Activated CD4-positive, alpha-beta T cell treated with anti-CD3 and anti-CD28 coated beads, Interleukin-2, amount 10 ng/mL, durations not matched to agents 7 days and 5 days (primary cell): Measurements from ENCODE around the gene OR13C5. TPM values are rescaled to one million over a fixed set of nuclear protein-coding genes. Genes with fewer than 3 reads are reported as not detected.
"Not testable (repeated sequence)": the region's sequence is repeated elsewhere in the genome, so short reads cannot be mapped to it uniquely, and the experiment has no call there.

Source experiments
- CTCF ChIA-PET: fragments of 350-600 bp; sonication (Branson Sonifier 250); formaldehyde crosslinking; loops from one replicate; lab custom pipeline; 2021; ENCODE audit warnings: antibody characterized with exemption; lab: Charles Lee
- POLR2A ChIA-PET: fragments of 350-600 bp; sonication (Branson Sonifier 250); formaldehyde crosslinking; loops from one replicate; lab custom pipeline; 2021; ENCODE audit warnings: antibody characterized with exemption; lab: Charles Lee
- DNase-seq: peaks from one replicate; pipeline ENCODE4 v3.0.0-alpha.2; 2020
- H3K27ac Mint-ChIP-seq: one replicate; pipeline ENCODE4 v1.8.0; 2021; ENCODE audit warnings: mild to moderate bottlenecking, moderate library complexity, mixed read lengths
- H3K27me3 Mint-ChIP-seq: one replicate; pipeline ENCODE4 v1.8.0; 2021; ENCODE audit warnings: mixed read lengths
- H3K36me3 Mint-ChIP-seq: one replicate; pipeline ENCODE4 v1.8.0; 2021; ENCODE audit warnings: low read depth, mixed read lengths
- H3K4me1 Mint-ChIP-seq: one replicate; pipeline ENCODE4 v1.8.0; 2021; ENCODE audit warnings: mixed read lengths
- H3K4me3 Mint-ChIP-seq: one replicate; pipeline ENCODE4 v1.8.0; 2021; ENCODE audit warnings: mild to moderate bottlenecking, moderate library complexity, mixed read lengths
- H3K9me3 Mint-ChIP-seq: one replicate; pipeline ENCODE4 v1.8.0; 2021; ENCODE audit warnings: mixed read lengths
- total RNA-seq, 2 experiments: library from RNA; stranded (reverse); gene quantifications; one replicate each; pipeline ENCODE4 v1.2.3, GENCODE V29; 2021

Gene OR13C5, protein sequence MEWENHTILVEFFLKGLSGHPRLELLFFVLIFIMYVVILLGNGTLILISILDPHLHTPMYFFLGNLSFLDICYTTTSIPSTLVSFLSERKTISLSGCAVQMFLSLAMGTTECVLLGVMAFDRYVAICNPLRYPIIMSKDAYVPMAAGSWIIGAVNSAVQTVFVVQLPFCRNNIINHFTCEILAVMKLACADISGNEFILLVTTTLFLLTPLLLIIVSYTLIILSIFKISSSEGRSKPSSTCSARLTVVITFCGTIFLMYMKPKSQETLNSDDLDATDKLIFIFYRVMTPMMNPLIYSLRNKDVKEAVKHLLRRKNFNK
- not detected for total RNA-seq

DNA sequence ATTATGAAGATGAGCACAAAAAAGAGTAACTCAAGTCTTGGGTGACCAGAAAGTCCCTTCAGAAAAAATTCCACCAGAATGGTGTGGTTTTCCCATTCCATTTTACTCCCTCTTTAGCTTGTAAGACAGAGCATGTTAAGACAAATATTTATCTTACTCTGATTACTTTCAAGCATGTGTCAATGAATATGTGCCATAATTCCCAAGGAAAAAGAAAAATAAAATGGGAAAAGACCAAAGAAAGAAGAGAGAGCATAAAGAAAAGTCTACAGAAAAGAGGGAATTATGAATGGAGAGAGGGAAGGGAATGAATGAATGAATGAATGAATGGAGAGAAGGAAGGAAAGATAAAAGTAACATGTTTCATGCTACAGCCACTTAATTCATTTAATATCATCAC lies at the start of gene OR13C5:
OR13C5 (minus strand) TSS at position 101 of the 400 bp plus-strand sequence; CDS start at position 101, 0 bp downstream.
- H3K27me3 Mint-ChIP-seq, H3K4me1 Mint-ChIP-seq, H3K36me3 Mint-ChIP-seq, CTCF ChIA-PET, H3K9me3 Mint-ChIP-seq, H3K27ac Mint-ChIP-seq, DNase-seq, H3K4me3 Mint-ChIP-seq, POLR2A ChIA-PET: not testable (repeated sequence)

DNA sequence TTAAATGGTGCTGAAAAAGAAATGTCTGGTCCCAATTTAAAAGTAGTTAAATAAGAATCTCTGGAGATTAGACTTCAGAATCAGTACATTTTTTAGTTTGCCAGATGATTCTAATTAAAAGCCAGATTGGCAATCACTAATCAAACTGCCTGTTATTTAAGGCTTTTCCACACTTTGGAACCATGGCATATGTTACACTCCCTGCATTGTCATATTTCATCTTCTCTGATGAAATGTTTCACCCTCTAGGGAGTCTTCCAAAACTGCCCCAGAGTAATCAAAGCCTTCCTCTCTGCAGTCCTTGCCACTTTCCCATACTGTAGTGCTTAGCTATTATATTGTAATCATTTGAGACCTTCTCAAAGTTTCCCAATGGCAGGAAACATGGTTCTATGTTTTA lies 36.2 kb upstream of the OR13C5 start:
- peaks cover 15% of the 10 kb centered on the region for H3K9me3 Mint-ChIP-seq
- no peaks in the 10 kb centered on the region for H3K4me1 Mint-ChIP-seq
- ChIA-PET POLR2A (no interaction called here), CTCF (no interaction called here)
- H3K4me3 Mint-ChIP-seq: no peak overlapping the region
- H3K36me3 Mint-ChIP-seq: no peaks in the 10 kb centered on the region
- no peak for DNase-seq
- no peaks in the 10 kb centered on the region for H3K27me3 Mint-ChIP-seq
- H3K27ac Mint-ChIP-seq: no peak overlapping the region

DNA sequence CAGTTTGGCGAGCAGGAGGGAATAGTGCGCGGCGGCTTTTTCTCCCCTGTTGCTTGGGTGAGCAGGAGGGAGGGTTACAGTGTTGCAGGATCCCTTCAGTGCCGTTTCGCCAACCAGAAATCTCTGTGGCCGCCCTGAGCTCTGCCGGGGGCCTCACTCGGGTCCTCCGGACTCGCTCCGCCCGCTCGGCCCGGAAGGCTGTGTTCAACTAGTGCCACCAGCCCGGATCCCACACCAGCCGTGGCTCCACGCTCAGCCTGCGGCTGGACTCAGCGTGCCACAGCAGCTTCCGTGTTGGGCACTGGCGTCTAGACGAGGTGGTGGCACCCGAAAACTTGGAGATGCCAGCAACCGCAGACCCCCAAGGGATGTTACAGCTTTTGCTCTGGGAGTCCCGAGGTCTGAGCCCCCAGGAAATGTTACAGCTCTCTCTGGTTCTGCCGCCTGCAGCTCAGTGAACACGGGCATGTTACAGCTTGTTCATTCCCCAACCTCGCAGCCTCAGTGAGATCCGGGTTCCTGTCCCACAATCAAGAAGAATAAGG lies 34.8 kb upstream of the OR13C5 start:
- Mint-ChIP-seq H3K4me1 (no peaks in the 10 kb centered on the region), H3K27me3 (no peaks in the 10 kb centered on the region), H3K9me3 (peaks cover 13% of the 10 kb centered on the region), H3K27ac (no peak overlapping the region), H3K36me3 (no peaks in the 10 kb centered on the region), H3K4me3 (no peak overlapping the region)
- no peak for DNase-seq
- ChIA-PET CTCF (no interaction called here), POLR2A (no interaction called here)

DNA sequence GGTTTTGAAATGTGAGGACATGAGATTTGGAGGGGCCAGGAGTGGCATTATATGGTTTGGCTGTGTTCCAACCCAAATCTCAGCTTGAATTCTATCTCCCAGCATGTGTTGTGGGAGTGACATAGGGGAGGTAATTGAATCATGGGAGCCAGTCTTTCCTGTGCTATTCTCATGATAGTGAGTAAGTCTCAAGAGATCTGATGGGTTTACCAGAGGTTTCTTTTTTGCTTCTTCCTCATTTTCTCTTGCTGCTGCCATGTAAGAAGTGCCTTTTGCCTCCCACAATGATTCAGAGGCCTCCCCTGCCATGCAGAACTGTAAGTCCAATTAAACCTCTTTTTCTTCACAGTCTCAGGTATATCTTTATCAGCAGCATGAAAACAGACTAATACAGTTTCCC lies 26.8 kb upstream of the OR13C5 start:
- POLR2A ChIA-PET, H3K9me3 Mint-ChIP-seq, H3K27me3 Mint-ChIP-seq, H3K4me1 Mint-ChIP-seq, H3K27ac Mint-ChIP-seq, DNase-seq, H3K36me3 Mint-ChIP-seq, H3K4me3 Mint-ChIP-seq, CTCF ChIA-PET: not testable (repeated sequence)

DNA sequence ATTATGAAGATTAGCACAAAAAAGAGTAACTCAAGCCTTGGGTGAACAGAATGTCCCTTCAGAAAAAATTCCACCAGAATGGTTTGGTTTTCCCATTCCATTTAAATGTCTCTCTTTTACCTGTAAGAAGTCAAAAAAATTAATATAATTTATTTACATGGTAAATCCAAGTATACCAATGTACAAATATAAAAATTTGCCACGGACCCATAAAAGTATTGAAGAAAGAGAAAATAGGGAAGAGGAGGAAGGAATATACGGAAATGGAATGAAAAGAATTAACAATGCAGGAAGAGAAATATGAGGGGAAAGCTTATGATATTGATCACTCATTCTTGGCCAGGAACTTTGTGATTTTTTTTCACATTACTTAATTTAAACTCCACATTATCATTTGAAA lies 18.9 kb upstream of the OR13C5 start, which contains the start of gene OR13C9:
OR13C9 (minus strand) TSS at position 101 of the 400 bp plus-strand sequence; CDS start at position 101, 0 bp downstream.
- Mint-ChIP-seq H3K4me3 (no peak within 1 kb of the TSS), H3K4me1 (no peaks in the 10 kb centered on the region), H3K27me3 (no peaks in the 10 kb centered on the region), H3K9me3 (no peaks in the 10 kb centered on the region), H3K36me3 (no peaks in the 10 kb centered on the region), H3K27ac (no peak within 1 kb of the TSS)
- POLR2A ChIA-PET: no interaction called here
- CTCF ChIA-PET: no interaction called here
- no peak for DNase-seq

DNA sequence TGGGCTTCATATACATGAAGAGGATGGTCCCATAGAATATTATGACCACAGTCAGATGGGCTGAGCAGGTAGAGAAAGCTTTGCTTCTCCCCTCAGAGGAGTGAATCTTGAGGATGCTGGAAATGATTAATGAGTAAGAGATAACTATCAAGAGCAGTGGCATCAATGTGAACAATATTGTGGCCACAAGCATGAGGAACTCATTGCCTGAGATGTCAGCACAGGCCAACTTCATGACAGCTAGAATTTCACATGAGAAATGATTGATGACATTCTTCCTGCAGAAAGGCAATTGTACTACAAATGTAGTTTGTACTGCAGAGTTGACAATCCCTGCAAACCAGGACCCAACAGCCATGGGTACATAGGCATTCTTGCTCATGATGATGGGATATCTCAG lies 18.2 kb upstream of the OR13C5 start:
- H3K27me3 Mint-ChIP-seq: no peaks in the 10 kb centered on the region
- ChIA-PET CTCF (no interaction called here), POLR2A (no interaction called here)
- no peak overlapping the region for H3K27ac Mint-ChIP-seq
- H3K36me3 Mint-ChIP-seq: no peaks in the 10 kb centered on the region
- H3K4me3 Mint-ChIP-seq: no peak overlapping the region
- H3K9me3 Mint-ChIP-seq: no peaks in the 10 kb centered on the region
- no peaks in the 10 kb centered on the region for H3K4me1 Mint-ChIP-seq
- no peak for DNase-seq

DNA sequence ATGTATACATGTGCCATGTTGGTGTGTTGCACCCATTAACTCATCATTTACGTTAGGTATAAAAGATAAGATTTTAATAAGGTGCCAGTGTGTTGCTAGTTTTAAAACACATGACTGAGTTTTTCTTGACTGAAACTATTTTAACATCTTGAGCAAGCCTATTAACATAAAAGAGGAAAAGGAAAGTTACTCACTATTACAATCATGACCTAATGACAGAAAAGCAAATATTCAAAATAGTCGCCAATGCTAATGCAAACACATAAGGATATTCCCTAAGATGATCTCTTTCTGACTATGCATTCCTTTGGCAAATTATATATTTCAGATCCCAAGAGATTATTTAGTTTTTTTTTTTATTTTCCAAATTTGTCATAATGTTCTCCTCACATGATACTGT lies 12.0 kb upstream of the OR13C5 start:
- ChIA-PET CTCF (no interaction called here), POLR2A (no interaction called here)
- no peak for DNase-seq
- Mint-ChIP-seq H3K27ac (no peak overlapping the region), H3K9me3 (no peaks in the 10 kb centered on the region), H3K4me3 (no peak overlapping the region), H3K36me3 (no peaks in the 10 kb centered on the region), H3K27me3 (no peaks in the 10 kb centered on the region), H3K4me1 (no peaks in the 10 kb centered on the region)

DNA sequence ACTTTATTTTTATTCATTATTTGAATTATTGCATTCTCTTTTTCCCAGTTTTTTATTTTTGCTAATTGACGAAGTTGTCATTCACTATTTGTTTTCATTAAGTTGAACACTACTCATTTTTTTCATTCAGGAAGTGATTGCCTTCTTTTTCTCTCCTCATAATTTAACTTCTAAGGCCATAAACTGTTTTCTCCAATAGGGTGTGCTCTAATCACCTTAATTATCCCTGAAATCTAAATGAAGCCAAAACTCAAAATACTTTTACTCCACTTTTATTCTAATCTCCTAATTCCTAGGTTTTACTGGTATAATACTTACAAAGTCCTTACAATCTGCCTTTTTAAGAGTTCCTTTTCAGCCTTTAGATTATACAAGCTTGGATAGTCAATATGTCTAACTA lies 9.1 kb upstream of the OR13C5 start:
- Mint-ChIP-seq H3K4me3 (no peak overlapping the region), H3K27me3 (peaks cover 2% of the 10 kb centered on the region), H3K9me3 (no peaks in the 10 kb centered on the region), H3K4me1 (no peaks in the 10 kb centered on the region), H3K27ac (no peak overlapping the region), H3K36me3 (no peaks in the 10 kb centered on the region)
- ChIA-PET CTCF (no interaction called here), POLR2A (no interaction called here)
- DNase-seq: no peak

DNA sequence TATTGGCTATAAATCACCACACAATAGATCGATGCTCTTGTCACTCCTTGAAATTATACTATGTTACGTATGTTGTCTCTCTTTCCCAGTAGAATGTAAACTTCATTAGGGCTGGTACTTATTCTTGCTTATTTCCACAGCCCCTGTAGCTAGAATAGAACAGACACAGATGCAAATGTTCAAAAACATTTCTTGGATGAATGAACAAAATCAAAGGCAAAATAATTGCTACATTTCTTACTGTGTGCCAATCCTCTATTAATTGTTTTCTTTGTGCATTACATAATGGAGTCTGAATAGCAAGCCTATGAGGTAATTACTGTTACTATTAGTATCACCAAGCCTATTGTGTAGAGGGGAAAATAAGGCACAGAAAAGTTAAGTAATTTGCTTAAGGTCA lies 6.9 kb upstream of the OR13C5 start:
- CTCF ChIA-PET: no interaction called here
- H3K4me3 Mint-ChIP-seq: no peak overlapping the region

DNA sequence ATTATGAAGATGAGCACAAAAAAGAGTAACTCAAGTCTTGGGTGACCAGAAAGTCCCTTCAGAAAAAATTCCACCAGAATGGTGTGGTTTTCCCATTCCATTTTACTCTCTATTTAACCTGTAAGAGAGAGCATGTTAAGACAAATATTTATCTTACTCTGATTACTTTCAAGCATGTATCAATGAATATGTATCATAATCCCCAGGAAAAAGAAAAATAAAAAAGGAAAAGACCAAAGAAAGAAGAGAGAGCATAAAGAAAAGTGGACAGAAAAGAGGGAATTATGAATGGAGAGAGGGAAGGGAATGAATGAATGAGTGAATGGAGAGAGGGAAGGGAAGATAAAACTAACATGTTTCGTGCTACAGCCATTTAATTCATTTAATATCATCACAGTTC lies 6.3 kb upstream of the OR13C5 start, which contains the start of gene OR13C2:
OR13C2 (minus strand) TSS at position 101 of the 400 bp plus-strand sequence; CDS start at position 101, 0 bp downstream.
- H3K27ac Mint-ChIP-seq, H3K36me3 Mint-ChIP-seq, CTCF ChIA-PET, POLR2A ChIA-PET, H3K4me1 Mint-ChIP-seq, H3K4me3 Mint-ChIP-seq, H3K27me3 Mint-ChIP-seq, H3K9me3 Mint-ChIP-seq, DNase-seq: not testable (repeated sequence)

More for the DNA sequence above, 6.9 kb upstream of the OR13C5 start:
- no peaks in the 10 kb centered on the region for H3K9me3 Mint-ChIP-seq
- peaks cover 2% of the 10 kb centered on the region for H3K27me3 Mint-ChIP-seq
- POLR2A ChIA-PET: no interaction called here
- no peak overlapping the region for H3K27ac Mint-ChIP-seq
- H3K4me1 Mint-ChIP-seq: no peaks in the 10 kb centered on the region
- DNase-seq: no peak
- H3K36me3 Mint-ChIP-seq: no peaks in the 10 kb centered on the region

DNA sequence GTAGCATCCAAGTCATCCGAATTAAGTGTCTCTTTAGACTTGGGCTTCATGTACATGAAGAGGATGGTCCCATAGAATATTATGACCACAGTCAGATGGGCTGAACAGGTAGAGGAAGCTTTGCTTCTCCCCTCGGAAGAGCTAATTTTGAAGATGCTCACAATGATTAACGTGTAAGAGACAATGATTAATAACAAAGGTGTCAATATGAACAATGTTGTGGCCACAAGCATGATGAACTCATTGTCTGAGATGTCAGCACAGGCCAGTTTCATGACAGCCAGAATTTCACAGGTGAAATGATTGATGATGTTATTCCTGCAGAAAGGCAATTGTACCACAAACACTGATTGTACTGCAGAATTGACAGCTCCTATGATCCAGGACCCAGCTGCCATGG lies 5.6 kb upstream of the OR13C5 start:
- Mint-ChIP-seq H3K9me3 (no peaks in the 10 kb centered on the region), H3K27ac (no peak overlapping the region), H3K27me3 (peaks cover 2% of the 10 kb centered on the region), H3K36me3 (no peaks in the 10 kb centered on the region), H3K4me3 (no peak overlapping the region), H3K4me1 (no peaks in the 10 kb centered on the region)
- POLR2A ChIA-PET: no interaction called here
- CTCF ChIA-PET: no interaction called here
- DNase-seq: no peak

DNA sequence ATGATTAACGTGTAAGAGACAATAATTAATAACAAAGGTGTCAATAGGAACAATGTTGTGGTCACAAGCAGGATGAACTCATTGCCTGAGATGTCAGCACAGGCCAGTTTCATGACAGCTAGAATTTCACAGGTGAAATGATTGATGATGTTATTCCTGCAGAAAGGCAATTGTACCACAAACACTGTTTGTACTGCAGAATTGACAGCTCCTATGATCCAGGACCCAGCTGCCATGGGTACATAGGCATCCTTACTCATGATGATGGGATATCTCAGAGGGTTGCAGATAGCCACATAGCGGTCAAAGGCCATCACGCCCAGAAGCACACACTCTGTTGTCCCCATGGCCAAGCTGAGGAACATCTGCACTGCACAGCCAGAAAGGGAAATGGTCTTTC lies 464 bp downstream of the OR13C5 start:
- CTCF ChIA-PET, H3K9me3 Mint-ChIP-seq, H3K4me3 Mint-ChIP-seq, H3K36me3 Mint-ChIP-seq, DNase-seq, H3K27me3 Mint-ChIP-seq, H3K4me1 Mint-ChIP-seq, H3K27ac Mint-ChIP-seq, POLR2A ChIA-PET: not testable (repeated sequence)

DNA sequence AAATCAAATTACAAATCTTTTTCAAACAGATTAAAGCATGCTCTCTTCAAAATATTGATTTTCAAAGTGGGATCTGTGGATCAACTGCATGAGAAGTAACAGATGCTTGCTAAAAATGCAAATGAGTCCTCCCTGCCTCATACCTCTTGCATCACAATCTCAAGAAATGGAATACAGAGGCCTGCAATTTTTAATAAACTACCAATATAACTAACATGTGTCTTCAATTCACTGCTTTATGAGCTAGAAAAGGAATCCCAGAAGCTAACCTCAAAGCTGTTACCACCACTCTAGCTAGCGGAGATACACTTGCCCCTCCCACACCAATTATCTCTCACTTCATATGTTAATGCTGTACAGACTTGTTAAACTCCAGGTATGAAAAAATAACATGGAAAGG lies 9.6 kb downstream of the OR13C5 start:
- H3K36me3 Mint-ChIP-seq: no peaks in the 10 kb centered on the region
- CTCF ChIA-PET: no interaction called here
- H3K4me3 Mint-ChIP-seq: no peak overlapping the region
- H3K27ac Mint-ChIP-seq: no peak overlapping the region
- no peaks in the 10 kb centered on the region for H3K27me3 Mint-ChIP-seq
- peaks cover 2% of the 10 kb centered on the region for H3K9me3 Mint-ChIP-seq
- no peaks in the 10 kb centered on the region for H3K4me1 Mint-ChIP-seq
- DNase-seq: no peak
- POLR2A ChIA-PET: no interaction called here
